ENCODE results near the gene EHD2.

DNA sequence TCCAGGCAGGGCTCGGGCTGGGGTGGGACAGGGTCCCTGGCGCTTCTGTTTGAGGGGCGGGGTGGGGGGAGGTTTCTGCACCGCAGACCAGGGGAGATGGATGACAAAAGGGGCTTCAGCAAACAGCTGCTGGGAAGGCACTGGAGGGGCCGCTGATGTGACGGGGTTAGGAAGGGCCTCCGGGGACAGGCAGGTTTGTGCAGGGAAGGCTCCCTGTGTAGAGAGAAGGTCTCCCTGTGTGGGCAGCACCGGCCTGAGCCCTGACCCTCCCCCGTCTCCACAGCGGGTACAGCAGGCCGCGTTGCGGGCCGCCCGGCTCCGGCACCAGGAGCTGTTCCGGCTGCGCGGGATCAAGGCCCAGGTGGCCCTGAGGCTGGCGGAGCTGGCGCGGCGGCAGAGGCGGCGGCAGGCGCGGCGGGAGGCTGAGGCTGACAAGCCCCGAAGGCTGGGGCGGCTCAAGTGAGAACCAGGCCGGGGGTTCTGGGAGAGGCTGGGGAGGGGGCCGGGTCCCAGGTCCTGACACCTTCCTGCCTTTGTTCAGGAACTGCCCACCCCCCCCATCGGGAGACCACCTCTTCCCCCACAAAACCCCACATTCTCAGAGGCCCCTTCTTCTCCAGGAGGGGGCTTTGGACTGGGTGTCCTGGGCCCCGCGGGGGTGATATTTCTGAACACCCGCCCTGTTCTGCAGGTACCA is 42.0 kb downstream of the EHD2 start:
- TF ChIP-seq, protein P1, sequence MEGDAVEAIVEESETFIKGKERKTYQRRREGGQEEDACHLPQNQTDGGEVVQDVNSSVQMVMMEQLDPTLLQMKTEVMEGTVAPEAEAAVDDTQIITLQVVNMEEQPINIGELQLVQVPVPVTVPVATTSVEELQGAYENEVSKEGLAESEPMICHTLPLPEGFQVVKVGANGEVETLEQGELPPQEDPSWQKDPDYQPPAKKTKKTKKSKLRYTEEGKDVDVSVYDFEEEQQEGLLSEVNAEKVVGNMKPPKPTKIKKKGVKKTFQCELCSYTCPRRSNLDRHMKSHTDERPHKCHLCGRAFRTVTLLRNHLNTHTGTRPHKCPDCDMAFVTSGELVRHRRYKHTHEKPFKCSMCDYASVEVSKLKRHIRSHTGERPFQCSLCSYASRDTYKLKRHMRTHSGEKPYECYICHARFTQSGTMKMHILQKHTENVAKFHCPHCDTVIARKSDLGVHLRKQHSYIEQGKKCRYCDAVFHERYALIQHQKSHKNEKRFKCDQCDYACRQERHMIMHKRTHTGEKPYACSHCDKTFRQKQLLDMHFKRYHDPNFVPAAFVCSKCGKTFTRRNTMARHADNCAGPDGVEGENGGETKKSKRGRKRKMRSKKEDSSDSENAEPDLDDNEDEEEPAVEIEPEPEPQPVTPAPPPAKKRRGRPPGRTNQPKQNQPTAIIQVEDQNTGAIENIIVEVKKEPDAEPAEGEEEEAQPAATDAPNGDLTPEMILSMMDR (IDR thresholded peaks at IDR 0.05 in 2 of 3, conservative IDR thresholded peaks at IDR 0.05 in 1 of 3; ENCODE audit: borderline replicate concordance in 1 of 3, insufficient read depth in 1 of 3, low read depth in 2 of 3, low read length in 2 of 3) = no peak
- no peak for TF ChIP-seq EZH2 (IDR thresholded peaks at IDR 0.05)
- no peak for TF ChIP-seq POLR2A (IDR thresholded peaks at IDR 0.05; ENCODE audit: borderline replicate concordance, extremely low read depth, insufficient read depth, insufficient read length)
- TF ChIP-seq JUND (IDR thresholded peaks at IDR 0.05) = no peak
- no peak for TF ChIP-seq EZH2phosphoT487 (IDR thresholded peaks at IDR 0.05; ENCODE audit: borderline replicate concordance)
- TF ChIP-seq, protein P2, sequence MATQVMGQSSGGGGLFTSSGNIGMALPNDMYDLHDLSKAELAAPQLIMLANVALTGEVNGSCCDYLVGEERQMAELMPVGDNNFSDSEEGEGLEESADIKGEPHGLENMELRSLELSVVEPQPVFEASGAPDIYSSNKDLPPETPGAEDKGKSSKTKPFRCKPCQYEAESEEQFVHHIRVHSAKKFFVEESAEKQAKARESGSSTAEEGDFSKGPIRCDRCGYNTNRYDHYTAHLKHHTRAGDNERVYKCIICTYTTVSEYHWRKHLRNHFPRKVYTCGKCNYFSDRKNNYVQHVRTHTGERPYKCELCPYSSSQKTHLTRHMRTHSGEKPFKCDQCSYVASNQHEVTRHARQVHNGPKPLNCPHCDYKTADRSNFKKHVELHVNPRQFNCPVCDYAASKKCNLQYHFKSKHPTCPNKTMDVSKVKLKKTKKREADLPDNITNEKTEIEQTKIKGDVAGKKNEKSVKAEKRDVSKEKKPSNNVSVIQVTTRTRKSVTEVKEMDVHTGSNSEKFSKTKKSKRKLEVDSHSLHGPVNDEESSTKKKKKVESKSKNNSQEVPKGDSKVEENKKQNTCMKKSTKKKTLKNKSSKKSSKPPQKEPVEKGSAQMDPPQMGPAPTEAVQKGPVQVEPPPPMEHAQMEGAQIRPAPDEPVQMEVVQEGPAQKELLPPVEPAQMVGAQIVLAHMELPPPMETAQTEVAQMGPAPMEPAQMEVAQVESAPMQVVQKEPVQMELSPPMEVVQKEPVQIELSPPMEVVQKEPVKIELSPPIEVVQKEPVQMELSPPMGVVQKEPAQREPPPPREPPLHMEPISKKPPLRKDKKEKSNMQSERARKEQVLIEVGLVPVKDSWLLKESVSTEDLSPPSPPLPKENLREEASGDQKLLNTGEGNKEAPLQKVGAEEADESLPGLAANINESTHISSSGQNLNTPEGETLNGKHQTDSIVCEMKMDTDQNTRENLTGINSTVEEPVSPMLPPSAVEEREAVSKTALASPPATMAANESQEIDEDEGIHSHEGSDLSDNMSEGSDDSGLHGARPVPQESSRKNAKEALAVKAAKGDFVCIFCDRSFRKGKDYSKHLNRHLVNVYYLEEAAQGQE (IDR thresholded peaks at IDR 0.05; ENCODE audit: low read depth) = no peak
- no peak for TF ChIP-seq SP1 (IDR thresholded peaks at IDR 0.05; ENCODE audit: low read depth)
- TF ChIP-seq RAD21 (IDR thresholded peaks at IDR 0.05; ENCODE audit: low read depth) = no peak
- no peak for TF ChIP-seq EGR1 (IDR thresholded peaks at IDR 0.05; ENCODE audit: low read depth)
- TF ChIP-seq YY1 (IDR thresholded peaks at IDR 0.05; ENCODE audit: extremely low read depth, insufficient replicate concordance, low read depth, low read length) = no peak
- no peak for TF ChIP-seq TCF7L2 (IDR thresholded peaks at IDR 0.05; ENCODE audit: borderline replicate concordance, extremely low read depth, insufficient read depth, insufficient read length)

Data from HCT116 (cell line).